GM12875 (cell line): ENCODE results near the gene GALT.

ENCODE experiments used
- H3K4me3 ChIP-seq: one replicate; pipeline ENCODE4 v1.5.1; 2011; ENCODE audit warnings: low read depth, low read length, control low read depth
- CTCF ChIP-seq: IDR thresholded peaks from 2 replicates; pipeline ENCODE4 v1.5.1; 2011; ENCODE audit warnings: low read depth, mild to moderate bottlenecking, control low read depth, inconsistent platforms, low read length, moderate library complexity, borderline replicate concordance; ENCODE audit not compliant: insufficient read depth

The GALT gene

GRCh38 chr9:34671307-34671706, 24.8 kb downstream of the GALT start:
- no peak for TF ChIP-seq CTCF
- no peak overlapping the region for H3K4me3 ChIP-seq

- no peak for TF ChIP-seq CTCF
- no peak overlapping the region for H3K4me3 ChIP-seq
Measured at GRCh38 chr9:34674440-34674839, 28.0 kb downstream of the GALT start.

GRCh38 chr9:34675048-34675714, 28.7 kb downstream of the GALT start:
- H3K4me3 ChIP-seq = no peak overlapping the region
- TF ChIP-seq CTCF = peak; percentile 85

- TF ChIP-seq CTCF = no peak
- H3K4me3 ChIP-seq = no peak overlapping the region
Measured at GRCh38 chr9:34675869-34676268, 29.4 kb downstream of the GALT start.

DNA sequence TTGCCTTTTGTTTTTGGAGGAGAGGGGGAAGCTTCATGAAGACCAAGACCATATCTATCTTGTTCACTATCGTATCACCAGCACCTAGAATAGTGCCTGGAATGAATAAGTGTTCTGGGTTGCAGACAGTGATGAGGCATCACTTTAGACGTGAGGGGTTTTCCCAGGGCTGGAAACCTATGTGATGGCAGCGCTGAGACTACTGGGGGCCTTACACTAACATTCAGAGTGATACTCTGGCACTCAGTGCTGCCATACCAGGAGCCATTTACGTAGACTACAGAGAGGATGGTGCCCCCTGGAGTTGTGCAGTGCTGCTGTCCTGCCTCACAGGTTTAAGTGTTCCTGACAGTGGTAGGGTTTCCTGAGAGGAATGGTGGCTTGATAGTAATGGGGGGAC, 37.7 kb downstream of the GALT start:
- no peak overlapping the region for H3K4me3 ChIP-seq
- TF ChIP-seq CTCF = no peak

- TF ChIP-seq CTCF = no peak
- no peak overlapping the region for H3K4me3 ChIP-seq
Measured at GRCh38 chr9:34684816-34685215, 38.3 kb downstream of the GALT start.

- no peak for TF ChIP-seq CTCF
- no peak overlapping the region for H3K4me3 ChIP-seq
Measured at GRCh38 chr9:34685591-34685990, 39.1 kb downstream of the GALT start.
